Body of pancreas (tissue), 4 donors: ENCODE data around the gene FKBP1A. TPM values are rescaled to one million over a fixed set of nuclear protein-coding genes. Genes with fewer than 3 reads are reported as not detected.

Experiments used
- ATAC-seq: fragments of 150-250 bp; one replicate; pipeline ENCODE4 v1.9.1; 2016
- DNase-seq, 4 donors: peaks; one replicate each; pipeline ENCODE4 v3.0.0-alpha.2; 2019
- H3K27ac ChIP-seq, 4 donors: fragments of 200-600 bp; sonication (generic); 1 replicate in 3 of 4; 2 replicates in 1 of 4; pipeline versions ENCODE4 v1.5.1 to v1.6.1; 2016 to 2019; ENCODE audit warnings: mild to moderate bottlenecking in 1 of 4, mixed read lengths in 1 of 4, moderate library complexity in 1 of 4
- H3K27me3 ChIP-seq, 2 donors: fragments of 200-600 bp; sonication (generic); one replicate each; pipeline ENCODE4 v1.6.0; 2016; ENCODE audit warnings: mild to moderate bottlenecking in 1 of 2
- H3K36me3 ChIP-seq, 2 donors: fragments of 200-600 bp; sonication (generic); replicated peaks in 1 of 2; 2 replicates each; pipeline ENCODE4 v1.5.1; 2016; ENCODE audit warnings: low read depth in 2 of 2; ENCODE audit not compliant: insufficient read depth in 1 of 2
- H3K4me1 ChIP-seq: fragments of 200-600 bp; sonication (generic); one replicate; pipeline ENCODE4 v1.6.0; 2016
- H3K4me3 ChIP-seq, 2 donors: fragments of 200-600 bp; sonication (generic); 1 replicate in 1 of 2; 2 replicates in 1 of 2; pipeline ENCODE4 v1.5.1; 2016 to 2019
- H3K9me3 ChIP-seq, 3 donors: fragments of 200-600 bp; sonication (generic); 1 replicate in 2 of 3; 2 replicates in 1 of 3; pipeline ENCODE4 v1.5.1; 2016
- CTCF ChIP-seq, 7 experiments: fragments of 450-650 bp in 4 of 7; fragments of 200-600 bp in 3 of 7; sonication (generic) in 3 of 7; IDR thresholded peaks; one replicate each; pipeline ENCODE4 v1.5.1; 2016 to 2019; ENCODE audit warnings: antibody characterized with exemption in 7 of 7
- POLR2A ChIP-seq, 3 donors: fragments of 450-650 bp; IDR thresholded peaks; one replicate each; pipeline ENCODE4 v1.6.1; 2016; ENCODE audit warnings: antibody characterized with exemption in 3 of 3, mild to moderate bottlenecking in 2 of 3
- WGBS, 2 donors: methylation state at CpG; one replicate each; pipeline ENCODE4 v1.1.5; 2017; 5-methylcytosine and 5-hydroxymethylcytosine counted together
- intact Hi-C: fragments of 100-400 bp; cut with DNase I; formaldehyde crosslinking; loops from one replicate; pipeline ENCODE4 v1.15.1; 2023
- total RNA-seq, 2 donors: library from RNA; depleted of rRNA; stranded (reverse); fragments of >200 nt; gene quantifications; one replicate each; pipeline ENCODE4 v1.1.0, GENCODE V29; 2016

The FKBP1A gene
- 10 to 100 TPM; 47.5 to 57.7 TPM for total RNA-seq

- intact Hi-C loops = loop anchor here (10.0 kb wide), 1 partner anchor 72 kb away; the partner anchor contains the start of gene NSFL1C
- WGBS, 2 donors = 1% methylated on average over 22 to 65 of the region's 79 CpGs
- ATAC-seq (peak; percentile 97), DNase-seq (peak; percentile 92 to 96 (median 95))
- H3K36me3 ChIP-seq = no peaks in the 10 kb centered on the region
- no peaks in the 10 kb centered on the region for H3K9me3 ChIP-seq
- H3K27me3 ChIP-seq = no peaks in the 10 kb centered on the region
- peak within 1 kb of the TSS; percentile 73 to 79 for H3K4me3 ChIP-seq
- peak; percentile 69 to 89 (median 74) for TF ChIP-seq POLR2A (IDR thresholded peaks at IDR 0.05)
- peak in 4 of 7 experiments; percentile 16 to 46 (median 30) for TF ChIP-seq CTCF (IDR thresholded peaks at IDR 0.05)
- H3K4me1 ChIP-seq = peaks cover 41% of the 10 kb centered on the region
- peak within 1 kb of the TSS; percentile 53 to 82 (median 72) for H3K27ac ChIP-seq
These were observed at the start of gene FKBP1A for GRCh38 chr20:1392693-1393506. Gene FKBP1A (minus strand): TSS chr20:1393054. CDS start chr20:1392998, 56 bp downstream.

GRCh38 chr20:1442304-1442703 lies 49.5 kb upstream of the FKBP1A start:
- ATAC-seq (no peak), DNase-seq (no peak)
- H3K36me3 ChIP-seq = peaks cover 0 to 36% of the 10 kb centered on the region in 2 donors
- intact Hi-C loops = no loop called here
- H3K9me3 ChIP-seq = no peaks in the 10 kb centered on the region
- no peak overlapping the region for H3K27ac ChIP-seq
- no peaks in the 10 kb centered on the region for H3K27me3 ChIP-seq
- no peaks in the 10 kb centered on the region for H3K4me1 ChIP-seq
- WGBS, 2 donors = 82 to 89% methylated on average over 2 of the region's 2 CpGs
- TF ChIP-seq CTCF (IDR thresholded peaks at IDR 0.05) (no peak), POLR2A (IDR thresholded peaks at IDR 0.05) (no peak)
- no peak overlapping the region for H3K4me3 ChIP-seq

GRCh38 chr20:1441133-1441532 lies 48.3 kb upstream of the FKBP1A start:
- no peaks in the 10 kb centered on the region for H3K27me3 ChIP-seq
- H3K4me1 ChIP-seq = no peaks in the 10 kb centered on the region
- intact Hi-C loops = no loop called here
- H3K9me3 ChIP-seq = no peaks in the 10 kb centered on the region
- no peak for ATAC-seq
- no peak overlapping the region for H3K27ac ChIP-seq
- no peak for DNase-seq
- H3K4me3 ChIP-seq = no peak overlapping the region
- WGBS, 2 donors = 82 to 93% methylated on average over 3 of the region's 3 CpGs
- TF ChIP-seq CTCF (IDR thresholded peaks at IDR 0.05) (no peak), POLR2A (IDR thresholded peaks at IDR 0.05) (no peak)
- H3K36me3 ChIP-seq = peaks cover 0 to 27% of the 10 kb centered on the region in 2 donors

- intact Hi-C loops = no loop called here
- ATAC-seq (no peak), DNase-seq (peak in 1 of 4 donors; percentile 16)
- Histone ChIP-seq H3K9me3 (no peaks in the 10 kb centered on the region), H3K4me3 (no peak overlapping the region), H3K4me1 (no peaks in the 10 kb centered on the region), H3K27ac (no peak overlapping the region), H3K36me3 (peaks cover 0 to 17% of the 10 kb centered on the region in 2 donors), H3K27me3 (no peaks in the 10 kb centered on the region)
- 73 to 81% methylated on average over 6 of the region's 6 CpGs for WGBS, 2 donors
- TF ChIP-seq POLR2A (IDR thresholded peaks at IDR 0.05) (no peak), CTCF (IDR thresholded peaks at IDR 0.05) (peak in 2 of 7 experiments; percentile 24 to 28)
These were observed 47.2 kb upstream of the FKBP1A start for GRCh38 chr20:1440024-1440423.
